Measurements from ENCODE around the gene ALKBH6.

The ALKBH6 gene

DNA sequence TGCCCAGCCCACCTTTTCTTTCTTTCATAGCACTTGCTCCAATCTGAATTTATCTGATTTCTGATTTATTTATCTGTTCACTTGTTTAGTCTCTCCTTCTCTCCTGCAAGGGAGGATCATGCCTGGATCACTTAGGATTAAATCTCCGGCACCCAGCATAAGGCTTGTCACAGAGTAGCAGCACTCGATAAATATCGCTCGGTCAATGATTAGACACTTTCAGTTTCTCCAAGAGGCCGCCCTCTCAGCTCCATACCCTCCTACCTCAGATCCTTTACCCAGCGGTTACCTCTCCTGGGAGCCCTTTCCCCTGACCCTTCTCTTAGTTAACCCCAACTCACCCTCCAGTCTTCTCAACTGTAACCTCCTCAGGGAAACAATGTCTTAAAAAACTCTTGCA lies 17.3 kb upstream of the ALKBH6 start:
- DNase-seq (ENCODE audit: extremely low read depth in 1 of 2, low read depth in 1 of 2), result no peak

DNA sequence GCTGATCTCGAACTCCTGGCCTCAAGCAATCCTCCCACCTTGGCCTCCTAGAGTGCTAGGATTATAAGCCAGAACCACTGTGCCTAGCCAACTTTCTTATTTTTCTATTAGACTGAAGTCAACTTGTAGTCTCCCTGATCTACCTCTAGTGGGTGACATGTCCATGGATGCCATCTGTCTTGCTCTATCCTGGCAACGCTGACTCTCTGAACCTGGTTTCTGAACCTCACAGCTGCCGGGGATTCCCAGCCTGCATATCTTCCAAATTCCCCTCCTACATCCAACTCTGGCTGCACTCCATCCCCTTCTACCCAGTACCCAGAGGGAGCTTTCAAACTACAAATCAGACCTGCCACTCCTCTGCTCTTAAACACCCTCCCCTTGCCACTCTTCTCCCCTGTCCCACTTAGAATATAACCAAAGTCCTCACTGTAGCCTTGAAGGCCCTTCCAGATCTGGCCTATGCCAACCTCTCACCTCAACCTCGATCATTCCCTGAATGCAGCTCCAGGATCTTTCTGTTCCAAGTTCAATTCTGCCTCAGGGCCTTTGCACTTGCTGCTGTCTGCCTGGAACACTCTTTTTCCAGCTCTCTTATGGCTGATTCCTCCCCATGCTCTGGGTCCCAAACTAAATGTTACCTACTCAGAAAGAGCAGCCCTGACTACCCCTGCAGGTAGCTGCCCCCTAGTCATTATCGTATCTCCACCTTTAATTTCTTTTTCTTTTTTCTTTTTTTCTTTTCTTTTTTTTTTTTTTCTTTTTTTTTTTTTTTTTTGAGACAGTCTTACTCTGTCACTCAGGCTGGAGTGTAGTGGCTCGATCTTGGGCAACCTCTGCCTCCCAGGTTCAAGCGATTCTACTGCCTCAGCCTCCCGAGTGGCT lies 16.5 kb upstream of the ALKBH6 start:
- no peak for DNase-seq (ENCODE audit: extremely low read depth in 1 of 2, low read depth in 1 of 2)

DNA sequence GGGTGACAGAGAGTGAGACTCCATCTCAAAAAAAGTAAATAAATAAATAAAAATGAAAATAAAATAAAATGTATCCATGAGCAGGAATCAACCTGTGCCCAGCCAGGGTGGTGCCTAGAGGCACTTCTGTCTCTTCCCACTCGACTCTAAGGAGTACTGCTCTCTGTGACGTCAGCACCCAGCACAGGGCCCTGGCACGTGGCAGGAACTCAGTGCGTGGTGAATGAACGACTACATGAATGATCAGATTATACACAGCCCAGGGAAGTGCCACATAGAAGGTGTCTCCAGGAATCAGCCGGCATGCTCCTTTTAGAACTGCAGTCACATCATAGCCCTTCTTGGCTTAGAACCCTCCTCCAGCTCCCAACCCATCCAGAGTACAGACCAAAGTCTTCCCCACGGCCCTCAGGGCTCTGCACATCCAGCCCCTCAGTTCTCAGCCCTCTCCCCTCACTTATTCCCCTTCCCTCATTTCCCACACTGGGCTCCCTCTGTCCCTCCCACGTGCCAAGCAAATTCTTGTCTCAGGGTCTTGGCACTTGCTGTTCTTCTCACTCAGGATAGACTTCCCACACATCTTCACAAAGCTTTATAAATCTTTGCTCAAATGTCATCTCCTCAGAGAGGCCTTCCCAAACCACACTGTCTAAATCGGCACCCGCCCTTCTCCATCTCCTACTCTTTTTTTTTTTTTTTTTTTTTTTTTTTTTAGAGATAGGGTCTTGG lies 14.5 kb upstream of the ALKBH6 start:
- DNase-seq (ENCODE audit: extremely low read depth in 1 of 2, low read depth in 1 of 2), result no peak

DNA sequence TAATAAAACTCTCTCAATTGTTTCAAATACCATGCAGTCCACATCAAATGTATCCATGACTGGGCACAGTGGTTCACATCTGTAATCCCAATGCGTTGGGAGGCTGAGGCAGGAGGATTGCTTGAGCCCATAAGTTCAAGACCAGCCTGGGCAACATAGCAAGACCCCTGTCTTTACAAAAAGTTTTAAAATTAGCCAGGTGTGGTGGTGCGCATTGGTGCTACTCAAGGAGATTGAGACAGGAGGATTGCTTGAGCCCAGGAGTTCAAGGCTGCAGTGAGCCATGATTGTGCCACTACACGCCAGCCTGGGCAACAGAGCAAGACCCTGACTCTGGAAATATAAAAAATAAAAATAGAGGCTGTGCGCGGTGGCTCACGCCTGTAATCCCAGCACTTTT lies 13.7 kb upstream of the ALKBH6 start:
- DNase-seq (ENCODE audit: extremely low read depth in 1 of 2, low read depth in 1 of 2), result no peak

DNA sequence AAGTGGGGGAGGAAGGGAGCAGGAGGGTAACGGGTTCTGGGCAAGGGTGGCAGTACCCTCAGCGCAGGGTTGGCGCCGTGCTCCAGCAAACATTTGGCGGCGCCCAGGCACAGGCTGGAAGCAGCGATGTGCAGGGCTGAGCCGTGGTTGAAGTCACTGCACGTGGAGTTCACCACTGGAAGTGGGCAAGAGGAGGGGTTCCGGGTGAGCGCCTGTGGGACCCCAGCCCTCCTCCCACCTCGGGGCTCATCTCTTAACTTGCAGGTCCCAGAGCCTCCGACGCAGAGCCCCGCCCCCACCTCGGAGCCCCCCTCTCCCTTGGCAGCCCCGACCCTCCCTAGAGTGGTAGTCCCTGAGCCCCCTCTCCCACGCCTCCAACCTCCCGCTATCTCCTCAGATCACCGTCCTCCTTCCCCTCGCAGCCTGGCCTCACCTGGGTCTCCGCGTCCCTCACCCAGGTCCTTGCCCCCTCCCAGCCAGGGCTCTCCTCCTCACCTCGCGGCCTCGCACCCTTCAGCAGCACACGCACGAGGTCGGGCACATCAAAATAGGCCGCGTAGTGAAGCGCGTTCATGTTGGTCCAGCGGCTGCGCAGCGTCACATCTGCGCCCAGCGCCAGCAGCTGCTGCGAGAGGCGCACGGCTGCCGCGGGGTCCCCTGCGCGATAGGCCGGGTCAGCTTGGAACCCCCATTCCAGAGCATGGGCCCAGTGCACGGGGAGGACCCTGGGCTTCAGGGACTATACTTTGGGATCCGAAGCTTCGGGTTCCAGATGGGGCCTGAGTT lies 12.3 kb upstream of the ALKBH6 start:
- no peak for DNase-seq (ENCODE audit: extremely low read depth in 1 of 2, low read depth in 1 of 2)

DNA sequence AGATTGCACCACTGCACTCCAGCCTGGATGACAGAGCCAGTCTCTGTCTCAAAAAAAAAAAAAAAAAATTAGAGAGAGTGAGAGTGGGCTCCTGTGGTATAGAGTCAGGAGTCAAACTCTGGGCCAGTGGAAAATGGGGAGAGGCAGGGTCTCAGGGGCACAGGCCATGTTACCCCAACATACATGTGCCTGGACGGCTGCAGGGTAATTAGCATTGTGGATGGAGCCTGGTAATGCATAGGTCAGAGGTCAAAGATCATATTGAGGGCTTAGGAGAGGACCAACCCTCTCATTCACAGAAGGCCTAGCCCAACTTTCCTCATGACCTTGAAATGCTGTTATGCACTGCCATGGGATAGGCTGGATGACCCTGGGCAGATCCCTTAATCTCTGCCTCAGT lies 11.5 kb upstream of the ALKBH6 start:
- no peak for DNase-seq (ENCODE audit: extremely low read depth in 1 of 2, low read depth in 1 of 2)

DNA sequence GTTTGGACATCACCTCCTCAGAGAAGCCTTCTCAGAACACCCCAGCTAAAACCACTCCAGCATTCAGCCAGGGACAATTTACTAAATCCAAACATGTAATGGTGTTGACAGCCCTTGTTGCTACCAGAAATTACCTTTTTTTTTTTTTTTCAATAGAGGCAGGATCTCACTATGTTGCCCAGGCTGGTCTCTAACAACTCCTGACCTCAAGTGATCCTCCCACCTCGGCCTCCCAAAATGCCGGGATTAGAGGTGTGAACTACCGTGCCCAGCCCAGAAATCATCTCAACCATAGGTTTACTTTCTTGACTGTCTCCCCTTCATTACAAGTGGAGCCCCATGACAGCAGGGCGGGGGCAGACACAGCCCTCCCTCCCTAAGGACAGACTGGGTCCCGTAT lies 9.4 kb upstream of the ALKBH6 start:
- no peak for DNase-seq (ENCODE audit: extremely low read depth in 1 of 2, low read depth in 1 of 2)

DNA sequence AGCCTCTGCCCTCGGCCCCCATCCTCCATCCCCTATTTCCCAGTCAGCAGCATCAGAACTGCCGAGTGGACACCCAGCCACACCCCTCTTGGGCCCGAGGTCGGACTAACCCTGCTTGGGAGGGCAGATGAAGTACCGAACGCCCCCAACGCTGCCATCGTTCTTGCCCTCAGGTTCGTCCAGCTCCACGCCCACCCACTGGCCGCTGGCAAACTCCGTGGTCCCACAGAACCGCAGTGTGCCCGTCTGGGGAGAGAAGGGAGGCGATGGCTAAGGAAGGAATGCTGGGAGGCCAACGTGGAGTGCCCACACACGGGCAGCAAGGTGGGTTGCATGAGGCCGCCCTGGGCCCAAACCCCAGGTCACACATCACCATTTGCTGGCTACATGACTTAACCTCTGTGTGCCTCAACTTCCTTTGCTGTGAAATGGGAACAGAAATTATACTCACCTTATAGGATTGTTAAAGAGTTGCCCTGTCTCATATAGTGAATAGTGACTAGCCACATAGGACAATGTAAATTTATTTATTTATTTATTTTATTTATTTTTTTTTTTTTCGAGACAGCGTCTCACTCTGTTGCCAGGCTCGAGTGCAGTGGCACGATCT lies 5.2 kb upstream of the ALKBH6 start:
- DNase-seq (ENCODE audit: extremely low read depth in 1 of 2, low read depth in 1 of 2), result no peak

DNA sequence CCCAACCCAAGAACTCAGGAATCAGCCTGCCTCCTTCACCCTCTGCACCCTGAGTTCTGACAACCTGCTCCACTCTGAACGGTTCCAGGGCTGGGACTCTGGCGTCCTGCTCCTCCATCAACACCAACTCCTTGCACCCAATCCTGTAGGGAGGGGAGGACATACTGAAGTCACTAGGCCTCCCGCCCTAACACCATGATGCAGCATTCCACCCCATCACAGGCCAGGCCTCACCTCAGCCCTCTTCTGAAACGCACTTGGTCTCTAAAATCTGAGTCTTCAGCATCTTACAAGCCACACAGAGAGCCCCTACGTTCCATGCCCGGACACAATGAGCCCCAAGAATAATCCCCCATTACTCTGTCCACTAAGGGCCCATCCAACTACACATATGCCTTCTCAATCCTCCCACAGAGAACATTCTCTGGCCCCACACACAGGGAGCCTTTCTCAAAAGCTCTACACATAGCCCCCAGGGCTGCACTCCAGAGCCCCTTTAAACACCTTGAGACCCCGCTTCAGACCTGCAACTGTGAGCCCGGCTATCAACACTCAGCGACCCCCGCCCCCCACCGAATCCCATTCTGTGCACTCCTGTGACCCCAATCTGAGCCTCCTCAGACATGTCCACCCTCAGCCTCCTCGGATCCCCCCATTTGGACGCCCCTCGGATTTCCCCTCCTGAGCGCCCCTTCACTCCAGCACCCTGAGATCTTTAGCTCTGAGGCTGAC lies 567 bp downstream of the ALKBH6 start:
- no peak for DNase-seq (ENCODE audit: extremely low read depth in 1 of 2, low read depth in 1 of 2)

DNA sequence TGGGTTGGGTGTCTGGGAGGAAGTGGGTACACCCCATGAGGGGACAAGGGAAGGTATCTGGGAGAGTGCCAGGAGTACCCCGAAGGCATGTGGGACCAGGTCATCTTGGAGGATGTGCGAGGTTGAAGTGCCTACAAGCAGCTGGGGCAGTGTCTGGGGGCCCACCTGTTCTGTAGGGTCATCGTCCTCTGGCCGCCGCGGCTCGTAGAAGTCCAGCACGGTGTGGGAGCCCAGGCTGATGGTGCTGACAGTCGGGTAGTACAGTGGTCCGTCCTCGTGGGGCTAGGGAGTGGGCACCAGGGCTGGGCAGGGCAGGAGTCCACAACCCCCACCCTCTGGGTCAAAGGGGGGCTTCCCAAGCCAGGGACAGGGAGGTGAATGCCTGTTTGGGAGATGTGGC lies 3.6 kb downstream of the ALKBH6 start:
- no peak for DNase-seq (ENCODE audit: extremely low read depth in 1 of 2, low read depth in 1 of 2)

DNA sequence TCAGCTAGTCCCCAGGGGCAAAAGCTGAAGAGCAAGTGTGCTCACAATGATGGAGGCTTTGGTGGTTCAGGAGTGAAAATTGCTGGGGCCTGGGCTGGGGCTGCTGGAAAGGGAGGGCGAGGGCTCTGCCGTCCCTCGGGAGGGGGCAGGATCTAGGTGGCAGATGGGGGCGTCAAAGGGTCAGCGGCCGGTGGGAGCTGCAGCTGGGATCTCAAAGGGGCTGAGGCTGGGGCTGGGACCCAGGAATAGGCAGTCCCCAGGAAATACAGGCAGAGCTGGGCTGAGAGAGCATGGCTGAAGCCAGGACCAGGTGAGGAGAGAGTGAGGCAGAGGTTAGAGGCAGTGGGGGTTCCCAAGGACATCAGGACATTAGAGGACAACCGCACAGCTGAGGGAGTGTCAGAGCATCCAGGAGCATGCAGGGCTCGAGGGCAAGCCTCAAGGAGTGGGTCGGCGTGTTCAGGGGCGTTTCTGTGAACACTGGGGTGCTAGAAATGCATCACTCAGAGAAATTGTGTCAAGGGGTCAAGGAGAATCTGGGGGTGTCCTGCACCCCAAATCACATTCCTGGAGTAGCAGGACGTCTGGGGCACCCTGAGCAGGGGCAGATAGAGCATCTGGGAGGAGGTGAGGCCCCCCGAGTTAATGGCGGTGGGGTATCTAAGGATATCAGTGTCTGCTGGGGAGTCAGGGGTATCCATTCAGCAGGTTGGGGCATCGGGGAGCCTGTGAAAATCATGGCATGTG lies 4.2 kb downstream of the ALKBH6 start:
- DNase-seq (ENCODE audit: extremely low read depth in 1 of 2, low read depth in 1 of 2), result no peak

DNA sequence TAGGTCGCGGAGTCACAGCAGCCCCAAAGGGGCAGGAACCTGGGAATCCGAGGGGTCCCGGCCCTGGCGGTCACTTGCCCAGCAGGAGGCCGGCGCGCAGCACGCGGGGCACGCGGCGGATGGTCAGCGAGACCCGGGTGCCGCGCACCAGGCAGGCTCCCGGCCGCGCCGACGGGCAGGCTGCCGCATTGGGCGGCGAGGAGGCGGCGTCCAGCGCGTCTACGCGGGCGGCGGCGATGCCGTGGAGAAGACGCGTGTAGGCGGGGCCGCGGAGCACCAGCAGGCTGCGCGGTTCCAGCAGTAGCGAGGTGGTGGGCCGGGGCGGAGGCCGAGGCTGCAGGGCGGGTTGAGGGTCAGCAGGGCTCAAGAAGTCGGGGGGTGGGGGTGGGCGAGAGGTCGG lies 4.8 kb downstream of the ALKBH6 start:
- no peak for DNase-seq (ENCODE audit: extremely low read depth in 1 of 2, low read depth in 1 of 2)

DNA sequence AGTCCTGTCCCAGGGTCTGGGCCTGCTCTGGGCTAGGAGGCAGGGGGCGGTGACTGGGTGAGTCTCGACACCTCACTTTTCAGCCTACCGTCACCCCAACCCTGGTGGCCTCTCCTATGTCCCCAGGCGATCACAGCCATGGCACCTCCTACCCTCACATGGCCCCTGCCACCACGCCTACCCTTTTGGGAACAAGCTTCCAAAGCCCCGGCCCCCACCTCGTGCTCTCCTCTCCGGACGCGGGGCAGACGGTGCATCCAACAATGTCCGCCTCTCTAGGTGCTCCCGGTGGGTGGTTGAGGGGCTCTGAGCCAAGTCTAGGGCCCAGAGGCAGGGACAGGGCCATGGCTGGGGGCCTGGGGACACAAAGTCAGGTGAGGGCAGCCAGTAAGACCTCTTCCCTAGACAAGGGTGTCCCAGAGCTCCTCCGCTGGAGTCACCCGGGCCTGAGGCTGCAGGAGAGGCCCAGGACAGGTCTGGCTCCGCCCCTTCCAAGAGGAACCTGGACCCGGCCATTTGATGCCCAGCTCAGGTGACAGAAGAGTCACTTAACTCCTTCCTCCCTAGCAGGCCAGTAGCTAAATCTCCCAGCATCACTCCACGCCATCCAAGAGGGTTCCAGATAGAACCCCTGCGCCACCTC lies 5.6 kb downstream of the ALKBH6 start, which contains the start of gene SYNE4:
SYNE4 (minus strand) TSS at position 478 of the 643 bp plus-strand sequence; CDS start at position 346, 132 bp downstream.
- DNase-seq (ENCODE audit: extremely low read depth in 1 of 2, low read depth in 1 of 2), result no peak

DNA sequence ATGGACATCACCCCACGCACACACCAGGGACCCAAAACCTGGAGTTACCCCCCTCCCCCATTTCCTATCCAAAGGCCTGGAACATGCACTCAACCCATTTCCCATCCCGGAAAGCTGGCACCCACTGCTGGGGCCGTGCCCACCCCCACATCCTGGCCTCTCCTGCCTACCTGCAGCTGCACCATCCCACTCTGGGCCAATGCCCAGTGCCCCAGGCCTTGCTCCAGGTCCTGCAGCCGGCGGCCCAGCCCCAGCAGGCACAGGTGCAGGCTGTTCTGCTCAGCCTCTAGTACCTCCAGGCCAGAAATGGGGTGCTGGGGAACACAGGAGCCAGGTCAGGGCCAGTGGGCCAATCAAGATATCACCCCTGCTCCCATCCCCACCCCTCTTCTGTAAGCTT lies 7.1 kb downstream of the ALKBH6 start:
- no peak for DNase-seq (ENCODE audit: extremely low read depth in 1 of 2, low read depth in 1 of 2)

DNA sequence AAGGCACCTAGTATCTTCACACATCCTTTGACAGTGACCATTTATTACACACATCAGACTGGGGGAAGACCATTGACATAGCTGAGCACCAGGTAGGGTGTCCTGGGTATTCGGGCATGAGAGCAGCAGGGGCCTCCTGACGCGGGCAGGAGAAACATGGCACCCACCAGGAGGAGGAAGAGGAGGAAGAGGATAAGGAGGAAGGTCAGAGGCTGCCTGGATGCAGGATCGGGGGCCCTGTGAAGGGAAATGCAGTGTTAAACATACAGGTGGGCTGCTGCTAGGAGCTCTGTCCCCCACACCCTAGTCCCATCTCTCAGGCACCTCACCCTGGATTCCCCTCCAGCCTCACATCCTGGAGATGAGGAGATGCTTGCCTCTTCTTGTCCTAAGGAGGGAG lies 10.7 kb downstream of the ALKBH6 start:
- DNase-seq (ENCODE audit: extremely low read depth in 1 of 2, low read depth in 1 of 2), result no peak

DNA sequence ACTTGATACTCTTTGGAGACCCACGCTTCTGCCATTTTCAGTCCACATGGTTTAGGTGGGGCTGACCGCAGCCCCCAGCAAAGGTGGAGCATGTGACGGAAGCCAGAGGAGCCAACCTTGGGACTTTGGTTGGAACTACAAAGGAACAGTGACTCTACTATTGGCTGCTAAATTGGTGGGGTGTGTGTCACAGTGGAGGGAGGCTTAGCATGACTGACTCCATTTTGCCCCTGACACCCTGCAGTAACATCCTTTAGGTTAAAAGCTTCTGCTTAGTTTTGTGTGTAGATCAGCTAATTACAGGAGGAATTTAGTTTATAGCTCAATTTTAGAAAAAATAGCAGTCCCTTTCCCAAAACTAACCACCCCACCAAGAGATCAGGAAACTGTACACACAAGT lies 12.4 kb downstream of the ALKBH6 start:
- no peak for DNase-seq (ENCODE audit: extremely low read depth in 1 of 2, low read depth in 1 of 2)

DNA sequence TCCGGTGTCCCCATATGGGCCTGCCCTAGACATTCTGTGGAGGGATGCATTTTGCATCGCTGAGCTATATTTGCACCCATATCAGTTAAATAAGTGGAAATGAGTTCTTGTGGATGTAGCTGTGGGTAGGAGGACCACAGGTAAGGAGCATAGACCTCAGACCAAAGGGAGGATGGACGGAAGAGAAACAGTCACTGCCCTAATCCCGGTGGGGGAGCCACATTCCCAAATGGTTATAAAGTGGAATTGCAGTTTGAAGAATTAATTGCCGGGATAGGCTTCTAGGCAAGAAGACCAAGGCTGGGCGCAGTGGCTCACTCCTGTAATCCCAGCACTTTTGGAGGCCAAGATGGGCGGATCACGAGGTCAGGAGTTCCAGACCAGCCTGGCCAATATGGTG lies 17.2 kb downstream of the ALKBH6 start:
- DNase-seq (ENCODE audit: extremely low read depth in 1 of 2, low read depth in 1 of 2), result no peak

DNA sequence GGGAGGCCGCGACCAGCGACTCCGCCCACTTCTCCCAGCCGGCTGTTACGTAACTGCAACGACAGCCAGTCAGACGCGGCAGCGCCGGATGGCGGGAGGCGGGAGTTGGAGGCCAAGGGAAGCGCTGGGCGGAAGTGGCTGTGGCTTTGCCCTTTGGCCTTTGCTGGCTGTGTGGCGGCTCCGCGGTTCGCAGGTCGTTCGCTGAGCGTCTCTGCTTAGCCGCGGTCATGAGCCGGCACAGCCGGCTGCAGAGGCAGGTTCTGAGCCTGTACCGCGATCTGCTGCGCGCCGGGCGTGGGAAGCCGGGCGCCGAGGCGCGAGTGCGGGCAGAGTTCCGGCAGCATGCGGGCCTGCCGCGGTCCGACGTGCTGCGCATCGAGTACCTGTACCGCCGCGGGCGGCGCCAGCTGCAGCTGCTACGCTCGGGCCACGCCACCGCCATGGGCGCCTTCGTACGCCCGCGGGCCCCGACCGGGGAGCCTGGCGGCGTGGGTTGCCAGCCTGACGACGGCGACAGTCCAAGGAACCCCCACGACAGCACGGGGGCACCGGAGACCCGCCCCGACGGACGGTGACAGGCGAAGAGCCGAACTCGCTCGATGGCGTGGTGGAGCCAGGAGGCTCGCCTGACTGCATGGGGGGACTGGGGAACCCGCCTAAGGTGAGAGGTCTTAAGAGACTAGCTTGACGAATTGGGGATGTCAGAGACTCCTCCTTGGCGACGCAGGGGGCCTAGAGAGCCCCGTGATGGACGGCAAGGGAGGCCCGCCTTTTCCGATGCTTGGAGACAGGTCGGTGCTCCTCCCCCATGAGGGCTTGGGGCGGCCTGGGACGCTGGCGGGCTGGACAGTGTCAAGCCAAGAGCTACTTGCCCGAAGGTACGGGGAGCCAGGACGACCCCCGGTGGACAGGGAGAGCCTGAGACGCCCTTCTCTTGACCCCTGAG lies 18.7 kb downstream of the ALKBH6 start, which contains the start of gene SDHAF1:
SDHAF1 (plus strand) TSS at position 141 of the 946 bp plus-strand sequence; CDS start at position 228, 87 bp downstream.
- peak; percentile 78 to 87 for DNase-seq (ENCODE audit: extremely low read depth in 1 of 2, low read depth in 1 of 2)
